HG03066 (cell line): Measurements from ENCODE around the gene ANKRD30A.
"Not testable (repeated sequence)": the region's sequence is repeated elsewhere in the genome, so short reads cannot be mapped to it uniquely, and the experiment has no call there.

Experiments
- ATAC-seq: cut with Tn5 transposase; IDR thresholded peaks from one replicate; pipeline ENCODE4 v1.9.1; 2021; ENCODE audit warnings: low read depth; ENCODE audit not compliant: unreplicated experiment

ANKRD30A gene

GRCh38 chr10:37125191-37125732 lies at the start of gene ANKRD30A:
ANKRD30A (plus strand) TSS chr10:37125598; CDS start chr10:37125788, 190 bp downstream.
- ATAC-seq = no peak

DNA sequence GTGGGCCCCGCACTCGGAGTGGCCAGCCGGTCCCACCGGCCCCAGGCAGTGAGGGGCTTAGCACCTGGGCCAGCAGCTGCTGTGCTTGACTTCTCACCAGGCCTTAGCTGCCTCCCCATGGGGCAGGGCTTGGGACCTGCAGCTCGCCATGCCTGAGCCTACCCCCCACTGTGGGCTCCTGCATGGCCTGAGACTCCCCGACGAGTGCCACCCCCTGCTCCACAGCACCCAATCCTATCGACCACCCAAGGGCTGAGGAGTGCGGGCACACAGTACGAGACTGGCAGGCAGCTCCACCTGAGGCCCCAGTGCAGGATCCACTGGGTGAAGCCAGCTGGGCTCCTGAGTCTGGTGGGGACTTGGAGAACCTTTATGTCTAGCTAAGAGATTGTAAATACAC lies 49.3 kb upstream of the ANKRD30A start:
- ATAC-seq = not testable (repeated sequence)

DNA sequence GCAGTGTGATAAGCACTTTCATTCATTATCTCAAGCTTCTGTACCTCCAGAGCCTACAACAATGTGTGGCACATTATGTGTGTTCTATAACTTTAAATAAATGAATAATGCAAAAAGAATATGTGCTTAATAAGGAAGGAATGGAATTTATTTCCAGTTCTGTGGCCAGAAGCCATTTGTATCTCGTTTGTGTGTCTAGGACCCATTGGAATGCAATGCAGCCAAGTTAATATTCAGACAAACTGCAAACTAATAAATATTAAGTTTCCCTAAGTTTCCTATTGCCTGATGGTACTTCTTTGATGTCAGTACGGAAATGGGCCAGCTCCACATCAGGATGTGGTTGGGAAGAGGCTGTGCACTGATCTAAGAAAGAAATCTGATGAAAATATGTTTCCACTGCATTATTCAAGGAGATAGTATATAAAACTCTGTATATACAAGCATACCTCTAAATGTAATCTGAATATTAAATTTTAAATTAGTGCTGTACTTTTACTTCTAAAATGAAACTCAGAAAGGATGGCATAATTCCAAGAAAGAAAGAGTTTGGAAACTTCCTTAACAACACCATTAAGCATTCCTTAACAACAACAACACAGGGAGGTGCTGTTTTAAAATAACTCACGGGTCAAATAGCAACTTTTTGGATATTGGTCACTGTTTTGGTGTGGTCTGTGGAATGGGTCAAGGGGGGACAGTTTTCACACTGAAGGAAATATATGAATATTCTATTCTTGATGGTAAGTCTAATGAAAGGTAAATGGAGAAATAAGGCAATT lies 29.4 kb upstream of the ANKRD30A start:
- no peak for ATAC-seq

GRCh38 chr10:37101261-37101660 lies 24.1 kb upstream of the ANKRD30A start:
- ATAC-seq = no peak

- no peak for ATAC-seq
These were observed 16.4 kb upstream of the ANKRD30A start for GRCh38 chr10:37109000-37109399.

DNA sequence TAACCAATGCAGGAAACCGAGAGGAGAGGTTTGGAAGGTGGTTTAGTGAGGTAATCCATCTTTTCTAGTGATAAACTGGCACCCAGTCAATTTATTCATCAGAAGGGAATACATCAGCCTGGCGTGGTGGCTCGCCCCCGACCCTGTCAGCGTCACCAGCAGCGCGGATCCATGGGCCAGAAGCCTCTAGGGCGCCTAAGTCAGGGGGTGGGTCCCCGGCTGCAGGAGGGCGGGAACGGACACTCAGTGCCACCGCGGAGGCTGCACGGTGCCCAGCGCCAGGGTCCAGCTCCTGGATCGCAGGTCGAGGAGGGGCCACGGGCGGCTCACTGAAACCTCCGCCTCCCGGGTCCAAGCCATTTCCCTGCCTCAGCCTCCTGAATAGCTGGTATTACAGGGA lies 866 bp upstream of the ANKRD30A start:
- ATAC-seq = no peak

DNA sequence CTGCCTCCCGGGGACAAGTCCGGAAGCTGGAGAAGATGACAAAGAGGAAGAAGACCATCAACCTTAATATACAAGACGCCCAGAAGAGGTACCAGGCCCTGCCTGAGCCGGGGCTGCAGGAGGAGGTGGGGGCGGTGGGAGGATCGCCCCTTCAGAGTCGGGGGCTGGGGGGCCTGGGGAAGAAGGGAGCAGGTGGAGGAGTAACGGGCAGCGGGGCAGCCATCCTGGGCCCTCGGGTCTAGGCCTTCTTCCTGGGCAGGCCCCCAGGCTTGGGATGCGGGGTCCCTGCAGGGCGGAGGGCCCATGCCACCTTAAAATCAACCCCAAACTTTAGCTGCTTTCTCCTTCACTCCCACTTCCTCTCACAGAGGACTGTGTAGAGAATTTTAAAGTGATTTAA lies 523 bp downstream of the ANKRD30A start:
- no peak for ATAC-seq

- ATAC-seq = no peak
These were observed 21.0 kb downstream of the ANKRD30A start for GRCh38 chr10:37146443-37146842.

- ATAC-seq = not testable (repeated sequence)
These were observed 37.0 kb downstream of the ANKRD30A start for GRCh38 chr10:37162430-37162829.

DNA sequence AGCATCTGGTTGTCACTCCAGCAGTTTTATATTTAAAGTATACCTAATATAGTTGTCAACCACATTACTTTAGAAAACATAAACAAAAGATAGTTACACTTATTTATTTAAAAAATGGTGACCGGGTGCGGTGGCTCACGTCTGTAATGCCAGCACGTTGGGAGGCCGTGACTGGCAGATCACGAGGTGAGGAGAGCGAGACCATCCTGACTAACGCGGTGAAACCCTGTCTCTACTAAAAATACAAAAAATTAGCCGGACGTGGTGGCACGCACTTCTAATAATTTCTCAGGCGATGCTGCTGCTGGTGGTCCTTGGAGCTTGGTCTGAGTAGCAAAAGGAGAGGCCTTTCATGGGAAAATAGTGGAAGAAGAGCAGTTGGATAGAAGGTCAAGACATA lies 46.5 kb downstream of the ANKRD30A start:
- not testable (repeated sequence) for ATAC-seq

GRCh38 chr10:37178296-37178695 lies 52.9 kb downstream of the ANKRD30A start:
- ATAC-seq = not testable (repeated sequence)

DNA sequence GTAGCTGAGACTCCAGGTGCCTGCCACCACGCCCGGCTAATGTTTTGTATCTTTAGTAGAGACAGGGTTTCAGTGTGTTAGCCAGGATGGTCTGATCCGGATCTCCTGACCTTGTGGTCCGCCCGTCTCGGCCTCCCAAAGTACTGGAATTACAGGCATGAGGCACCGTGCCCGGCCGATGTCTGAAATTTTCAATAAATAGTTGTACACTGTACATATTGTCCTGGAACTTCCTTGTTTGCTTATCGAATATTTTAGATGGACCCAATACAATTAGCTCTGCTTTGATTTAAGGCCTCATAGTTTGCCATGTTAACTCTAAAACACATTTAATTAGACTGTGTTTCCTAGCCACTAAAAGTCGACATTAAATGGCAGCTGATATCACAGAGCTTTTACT lies 57.3 kb downstream of the ANKRD30A start:
- ATAC-seq = not testable (repeated sequence)

- ATAC-seq = no peak
These were observed 80.7 kb downstream of the ANKRD30A start for GRCh38 chr10:37206132-37206531.

- no peak for ATAC-seq
These were observed 95.5 kb downstream of the ANKRD30A start for GRCh38 chr10:37220866-37221265.

- no peak for ATAC-seq
These were observed 96.6 kb downstream of the ANKRD30A start for GRCh38 chr10:37222046-37222445.

GRCh38 chr10:37225163-37225562 lies 99.8 kb downstream of the ANKRD30A start:
- no peak for ATAC-seq

- ATAC-seq = no peak
These were observed 101.1 kb downstream of the ANKRD30A start for GRCh38 chr10:37226524-37226923.

GRCh38 chr10:37234692-37235091 lies 109.3 kb downstream of the ANKRD30A start:
- no peak for ATAC-seq

DNA sequence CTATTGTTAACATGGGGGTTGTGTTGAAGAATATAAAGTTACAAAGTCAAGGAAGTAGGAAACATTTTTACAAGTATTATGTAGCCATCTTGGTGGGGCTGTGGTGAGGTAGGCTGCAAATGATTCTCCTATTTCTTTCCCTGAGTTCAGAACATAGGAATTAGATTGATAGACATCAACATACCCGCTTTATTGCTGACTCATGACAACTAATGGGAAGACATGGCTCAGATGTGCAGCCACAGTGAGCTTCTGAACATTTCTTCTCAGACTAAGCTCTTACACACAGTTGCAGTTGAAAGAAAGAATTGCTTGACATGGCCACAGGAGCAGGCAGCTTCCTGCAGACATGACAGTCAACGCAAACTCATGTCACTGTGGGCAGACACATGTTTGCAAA lies 110.7 kb downstream of the ANKRD30A start:
- ATAC-seq = no peak

GRCh38 chr10:37240223-37240622 lies 114.8 kb downstream of the ANKRD30A start:
- no peak for ATAC-seq

DNA sequence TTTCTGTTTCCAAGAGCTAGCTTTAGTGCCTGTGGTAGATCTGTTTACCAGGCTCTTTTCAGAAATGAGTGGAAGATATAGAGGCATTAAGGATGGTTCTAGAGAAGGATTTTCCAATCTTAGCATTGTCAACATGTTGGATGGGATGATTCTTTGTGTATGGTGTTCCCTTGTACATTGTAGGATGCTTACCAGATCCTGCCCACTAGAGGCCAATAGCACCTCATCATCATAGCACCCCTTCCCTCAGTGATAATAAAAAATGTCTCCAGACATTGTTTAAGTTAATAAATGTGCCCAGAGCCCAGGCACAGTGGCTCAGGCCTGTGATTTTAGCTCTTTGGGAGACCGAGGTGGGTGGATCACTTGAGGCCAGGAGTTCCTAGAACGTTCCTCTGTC lies 121.2 kb downstream of the ANKRD30A start:
- ATAC-seq = no peak

DNA sequence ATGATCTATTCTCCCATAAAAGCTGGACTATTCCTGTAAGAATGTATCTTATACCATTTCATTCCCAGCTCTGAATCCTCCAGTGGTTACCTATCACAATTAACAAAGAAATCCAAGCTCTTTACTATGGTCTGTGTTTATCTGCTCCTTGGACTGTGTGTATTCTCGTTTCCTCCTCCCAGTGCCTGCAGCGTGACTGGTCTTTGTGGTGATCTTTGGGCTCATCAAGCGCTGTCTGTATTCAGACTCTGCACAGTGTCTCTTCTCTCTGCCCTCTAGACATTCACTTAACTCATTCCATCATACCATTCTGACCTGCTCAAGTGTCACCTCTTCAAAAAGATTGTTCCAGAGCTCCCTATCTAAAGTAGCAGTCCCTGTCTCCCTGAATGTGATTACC lies 130.4 kb downstream of the ANKRD30A start:
- not testable (repeated sequence) for ATAC-seq
